ENCODE data around the gene STRBP. TPM values are rescaled to one million over a fixed set of nuclear protein-coding genes. Genes with fewer than 3 reads are reported as not detected.

STRBP gene
- total and polyA plus RNA-seq, 12 donors, result 4.2 to 12.4 (median 8.1) TPM

DNA sequence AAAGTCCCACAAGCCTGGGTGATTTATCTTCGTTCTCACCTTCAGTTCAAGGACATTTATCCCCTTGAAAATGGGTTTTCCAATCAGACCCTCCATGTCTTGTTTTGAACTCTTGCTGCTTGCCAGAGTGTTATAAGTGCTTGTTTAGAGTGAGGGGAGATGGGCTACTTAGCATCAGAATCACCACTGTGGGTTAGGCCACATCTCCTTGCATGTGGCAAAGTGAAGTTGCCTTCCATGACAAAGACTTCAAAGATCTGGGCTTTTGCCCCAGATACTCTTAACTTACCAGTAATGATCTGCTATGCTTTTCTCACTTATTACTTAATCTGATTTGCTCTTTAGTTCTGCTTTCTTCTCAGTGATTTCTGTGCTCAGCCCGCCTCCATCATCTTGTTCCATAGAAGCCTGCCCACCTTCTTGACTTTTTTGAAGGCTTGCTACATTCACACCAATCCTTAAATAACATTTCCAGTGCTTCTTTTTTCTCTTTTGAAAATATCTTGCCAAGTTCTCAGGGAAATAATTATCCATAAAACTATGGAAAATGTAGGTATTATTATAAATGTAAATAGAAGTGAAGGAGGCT is 195.9 kb downstream of the STRBP start:
- 79 to 99% (median 92%) methylated on average over 2 of the region's 2 CpGs for WGBS, 4 donors

More for the DNA sequence above, 195.9 kb downstream of the STRBP start:
- intact Hi-C loops (cut with DNase I), result no loop called here
- DNase-seq, result no peak
- H3K9me3 ChIP-seq (replicated peaks in 1 of 3), result no peaks in the 10 kb centered on the region
- peaks cover 0 to 11% of the 10 kb centered on the region in 2 donors for H3K4me1 ChIP-seq (replicated peaks in 1 of 2)
- H3K27ac ChIP-seq, result no peak overlapping the region
- no peak overlapping the region for H3K4me3 ChIP-seq
- H3K36me3 ChIP-seq (replicated peaks in 1 of 2), result peaks cover 0 to 7% of the 10 kb centered on the region in 2 donors
- TF ChIP-seq CTCF (IDR thresholded peaks at IDR 0.05) (no peak), POLR2A (IDR thresholded peaks at IDR 0.05) (no peak)
- H3K27me3 ChIP-seq, result no peaks in the 10 kb centered on the region

MicroRNAs encoded within 50 kb of the gene (microRNA counts, 767-probe panel; counts per million panel counts)
- microRNA hsa-miR-600, result 0 counts per million in 2 donors

Other genes with a start within 250 kb of the STRBP start
- 1 to 10 TPM in 3 of 9 donors, under 1 TPM in 4, not detected in 2; 0.14 to 1.7 (median 0.95) TPM for gene GPR21, start 234.9 kb downstream of the STRBP start, total RNA-seq
- gene GPR21, start 234.9 kb downstream of the STRBP start, polyA plus RNA-seq, result under 1 TPM in 2 of 3 donors, not detected in 1; 0.22 to 0.32 TPM
- gene CRB2, start 87.6 kb upstream of the STRBP start, total RNA-seq, result under 1 TPM in 5 of 9 donors, not detected in 4; under 0.01 to 0.24 (median 0.07) TPM
- under 1 TPM; 0.03 to 0.13 (median 0.08) TPM for gene CRB2, start 87.6 kb upstream of the STRBP start, polyA plus RNA-seq